Calu3 (cell line): ENCODE results near the gene TCF12. TPM values are rescaled to one million over a fixed set of nuclear protein-coding genes. Genes with fewer than 3 reads are reported as not detected.
"Not testable (repeated sequence)": the region's sequence is repeated elsewhere in the genome, so short reads cannot be mapped to it uniquely, and the experiment has no call there.

Source experiments
- BruUV-seq: library from RNA; stranded (reverse); fragments of 400-500 nt; replicated peaks from 2 replicates; lab custom pipeline; 2021; lab: Mats Ljungman, UMichigan
- CTCF ChIA-PET: fragments of 300-600 bp; sonication (Branson Sonifier 250); formaldehyde crosslinking; loops from one replicate; lab custom pipeline; 2022; ENCODE audit warnings: antibody characterized with exemption; lab: Charles Lee
- DNase-seq: peaks from one replicate; pipeline ENCODE4 v3.0.0; 2022
- H3K27ac Mint-ChIP-seq: one replicate; pipeline ENCODE4 v1.8.0; 2022; ENCODE audit warnings: mixed read lengths; ENCODE audit not compliant: unreplicated experiment
- H3K27me3 Mint-ChIP-seq: one replicate; pipeline ENCODE4 v1.8.0; 2022; ENCODE audit warnings: mixed read lengths; ENCODE audit not compliant: unreplicated experiment
- H3K36me3 Mint-ChIP-seq: one replicate; pipeline ENCODE4 v1.8.0; 2022; ENCODE audit warnings: mild to moderate bottlenecking, moderate library complexity, mixed read lengths; ENCODE audit not compliant: insufficient read depth, unreplicated experiment
- H3K4me1 Mint-ChIP-seq: one replicate; pipeline ENCODE4 v1.8.0; 2022; ENCODE audit warnings: mild to moderate bottlenecking, low read depth, mixed read lengths; ENCODE audit not compliant: unreplicated experiment
- H3K4me3 Mint-ChIP-seq: one replicate; pipeline ENCODE4 v1.8.0; 2022; ENCODE audit warnings: mild to moderate bottlenecking, low read depth, moderate library complexity, mixed read lengths; ENCODE audit not compliant: unreplicated experiment
- H3K9me3 Mint-ChIP-seq: one replicate; pipeline ENCODE4 v1.8.0; 2022; ENCODE audit warnings: low read depth, mixed read lengths; ENCODE audit not compliant: unreplicated experiment
- CTCF ChIP-seq: fragments of 200-600 bp; IDR thresholded peaks from one replicate; pipeline ENCODE4 v1.8.0; 2022; ENCODE audit warnings: antibody characterized with exemption; ENCODE audit not compliant: unreplicated experiment
- intact Hi-C: fragments of 100-400 bp; cut with micrococcal nuclease; formaldehyde crosslinking; loops from one replicate; pipeline ENCODE4 v1.10.0; 2022; ENCODE audit not compliant: unreplicated experiment
- total RNA-seq: library from RNA; stranded (reverse); gene quantifications from 2 replicates; pipeline ENCODE4 v1.2.3, GENCODE V29; 2022

TCF12 gene
- total RNA-seq, 1 experiment from 2014 or later: 127 TPM

DNA sequence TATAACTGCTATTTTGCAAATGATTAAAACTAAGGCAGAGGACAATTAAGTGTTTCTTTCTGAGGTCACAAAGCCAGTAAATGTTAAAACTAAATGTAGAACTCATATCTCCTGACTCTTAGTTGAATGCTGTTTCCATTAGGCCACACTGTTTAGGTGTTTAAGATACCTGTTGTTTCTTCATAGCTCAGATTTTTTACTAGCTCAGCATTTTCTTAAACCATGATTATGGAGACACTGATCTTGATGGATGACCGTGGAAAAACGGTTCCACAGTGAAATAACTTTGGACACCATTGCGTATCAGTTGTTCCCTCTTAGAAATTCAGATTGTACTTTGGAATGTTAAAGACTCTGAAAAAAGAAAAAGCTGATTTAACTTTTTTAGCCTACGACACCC lies 177.5 kb downstream of the TCF12 start:
- Mint-ChIP-seq H3K27ac (no peak overlapping the region), H3K9me3 (no peaks in the 10 kb centered on the region)
- no peak for DNase-seq

GRCh38 chr15:57097246-57097645 lies 178.8 kb downstream of the TCF12 start:
- Mint-ChIP-seq H3K9me3 (no peaks in the 10 kb centered on the region), H3K27ac (no peak overlapping the region), H3K4me3 (no peak overlapping the region), H3K4me1 (no peaks in the 10 kb centered on the region), H3K27me3 (no peaks in the 10 kb centered on the region), H3K36me3 (peaks cover 9% of the 10 kb centered on the region)
- no peak for TF ChIP-seq CTCF
- DNase-seq: no peak
- no TSS peak for BruUV-seq
- intact Hi-C loops: no loop called here
- CTCF ChIA-PET: no interaction called here

More for the DNA sequence above, 177.5 kb downstream of the TCF12 start:
- Mint-ChIP-seq H3K4me3 (no peak overlapping the region), H3K36me3 (peaks cover 9% of the 10 kb centered on the region), H3K4me1 (no peaks in the 10 kb centered on the region), H3K27me3 (no peaks in the 10 kb centered on the region)
- no TSS peak for BruUV-seq
- CTCF ChIA-PET: interaction anchor here (0.9 kb wide), 1 partner anchor 40 kb away, joined by 3 read pairs; no protein-coding TSS in a partner anchor
- intact Hi-C loops: no loop called here
- no peak for TF ChIP-seq CTCF

DNA sequence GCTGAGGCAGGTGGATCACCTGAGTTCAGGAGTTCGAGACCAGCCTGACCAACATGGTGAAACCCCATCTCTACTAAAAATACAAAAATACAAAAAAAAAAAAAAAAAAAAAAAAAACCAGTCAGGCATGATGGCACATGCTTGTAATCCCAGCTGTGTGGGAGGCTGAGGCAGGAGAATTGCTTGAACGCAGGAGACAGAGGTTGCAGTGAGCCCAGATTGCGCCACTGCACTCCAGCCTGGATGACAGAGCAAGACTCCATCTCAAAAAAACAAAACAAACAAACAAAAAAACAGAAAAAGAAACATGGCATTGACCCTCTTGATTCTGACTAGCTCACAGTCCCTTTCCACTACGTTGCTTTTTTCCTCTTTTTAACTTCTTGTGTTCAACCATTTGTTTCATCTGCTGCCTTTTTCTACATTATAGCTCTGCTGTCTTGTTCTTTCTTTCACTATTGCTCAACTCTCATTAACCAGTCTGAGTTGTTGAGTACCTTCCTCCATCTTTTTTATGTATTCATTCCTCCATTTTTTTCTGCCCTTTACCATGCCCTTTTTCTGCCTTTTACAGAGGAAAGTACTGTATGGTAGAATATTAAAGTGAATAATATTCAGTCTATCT lies 179.6 kb downstream of the TCF12 start:
- H3K36me3 Mint-ChIP-seq, CTCF ChIA-PET, H3K4me1 Mint-ChIP-seq, H3K27me3 Mint-ChIP-seq, DNase-seq, H3K27ac Mint-ChIP-seq, H3K4me3 Mint-ChIP-seq, BruUV-seq, intact Hi-C loops, H3K9me3 Mint-ChIP-seq: not testable (repeated sequence)

GRCh38 chr15:57098896-57099295 lies 180.5 kb downstream of the TCF12 start:
- Mint-ChIP-seq H3K4me1 (no peaks in the 10 kb centered on the region), H3K27ac (no peak overlapping the region), H3K4me3 (no peak overlapping the region), H3K9me3 (no peaks in the 10 kb centered on the region), H3K27me3 (no peaks in the 10 kb centered on the region), H3K36me3 (peaks cover 7% of the 10 kb centered on the region)
- intact Hi-C loops: no loop called here
- no TSS peak for BruUV-seq
- CTCF ChIA-PET: no interaction called here
- TF ChIP-seq CTCF: no peak
- DNase-seq: no peak

- DNase-seq: no peak
- no peaks in the 10 kb centered on the region for H3K27me3 Mint-ChIP-seq
- no peak for TF ChIP-seq CTCF
- intact Hi-C loops: no loop called here
- H3K9me3 Mint-ChIP-seq: no peaks in the 10 kb centered on the region
- BruUV-seq: no TSS peak
- no peak overlapping the region for H3K27ac Mint-ChIP-seq
- H3K4me1 Mint-ChIP-seq: no peaks in the 10 kb centered on the region
- CTCF ChIA-PET: interaction anchor here (0.7 kb wide), 3 partner anchors 83 to 426 kb away, joined by 3 to 5 read pairs (median 5); no protein-coding TSS in a partner anchor
- H3K36me3 Mint-ChIP-seq: peaks cover 5% of the 10 kb centered on the region
- H3K4me3 Mint-ChIP-seq: no peak overlapping the region
Observed at GRCh38 chr15:57100136-57100539, 181.7 kb downstream of the TCF12 start.
